HCT116 (cell line): ENCODE data around the gene GFRA3. TPM values are rescaled to one million over a fixed set of nuclear protein-coding genes. Genes with fewer than 3 reads are reported as not detected.

Source experiments
- ATAC-seq: fragments of 200-7000 bp; cut with Tn5 transposase; 2 replicates; pipeline ENCODE4 v1.9.1; 2020; ENCODE audit warnings: mild to moderate bottlenecking, moderate library complexity
- BruUV-seq: library from RNA; stranded (reverse); fragments of 400-500 nt; replicated peaks from 2 replicates; lab custom pipeline; 2021; lab: Mats Ljungman, UMichigan
- CTCF ChIA-PET: fragments of 300-600 bp; sonication (Branson Sonifier 250); formaldehyde crosslinking; loops from one replicate; lab custom pipeline; 2021; ENCODE audit warnings: antibody characterized with exemption; lab: Charles Lee
- POLR2A ChIA-PET: fragments of 300-600, 350-600 bp; sonication (Branson Sonifier 250); formaldehyde crosslinking; loops from one replicate; lab custom pipeline; 2021; ENCODE audit warnings: antibody characterized with exemption; lab: Charles Lee
- RAD21 ChIA-PET, 2 experiments: fragments of 300-600 bp; sonication (Branson Sonifier 250); formaldehyde crosslinking; loops; one replicate each; lab custom pipeline; 2023; ENCODE audit warnings: low total read pairs in 2 of 2; ENCODE audit not compliant: uncharacterized antibody in 2 of 2, unreplicated experiment in 2 of 2, low non-redundant PET in 1 of 2; lab: Charles Lee
- DNase-seq: peaks from one replicate; pipeline ENCODE4 v3.0.0-alpha.2; 2010; ENCODE audit warnings: low read depth, low spot score
- H2AFZ ChIP-seq: fragments of 200-600 bp; shearing (Covaris generic), sonication (generic); 2 replicates; pipeline ENCODE4 v1.6.1; 2017; ENCODE audit warnings: low read depth, mixed run types, mixed read lengths, antibody characterized with exemption, low read length; ENCODE audit not compliant: poor library complexity, severe bottlenecking
- H3K27ac ChIP-seq: 2 replicates; pipeline ENCODE4 v1.5.1; 2012; ENCODE audit warnings: low read depth, low read length
- H3K27me3 ChIP-seq: fragments of 200-600 bp; sonication (generic); 2 replicates; pipeline ENCODE4 v1.6.1; 2016; ENCODE audit warnings: mixed run types, low read length, mixed read lengths; ENCODE audit not compliant: insufficient read depth
- H3K36me3 ChIP-seq, 2 experiments: fragments of 200-500 bp in 1 of 2; fragments of 200-600 bp in 1 of 2; sonication (Bioruptor generic) in 1 of 2; sonication (generic) in 1 of 2; 2 replicates each; pipeline versions ENCODE4 v1.5.1 to v1.6.1; 2014 to 2016; ENCODE audit warnings: low read length in 2 of 2, inconsistent platforms in 1 of 2, mixed read lengths in 1 of 2, mixed run types in 1 of 2; ENCODE audit not compliant: insufficient read depth in 2 of 2, control insufficient read depth in 1 of 2
- H3K4me1 ChIP-seq, 2 experiments: fragments of 200-600 bp in 1 of 2; sonication (generic) in 1 of 2; 2 replicates each; pipeline versions ENCODE4 v1.5.1 to v1.6.1; 2012 to 2017; ENCODE audit warnings: low read length in 2 of 2, inconsistent platforms in 1 of 2, mild to moderate bottlenecking in 1 of 2, mixed read lengths in 1 of 2, mixed run types in 1 of 2, moderate library complexity in 1 of 2; ENCODE audit not compliant: insufficient read depth in 2 of 2, control insufficient read depth in 1 of 2
- H3K4me2 ChIP-seq: fragments of 200-600 bp; sonication (generic); 2 replicates; pipeline ENCODE4 v1.6.1; 2017; ENCODE audit warnings: mixed run types, low read length, mixed read lengths
- H3K4me3 ChIP-seq, 2 experiments: fragments of 200-600 bp in 1 of 2; sonication (generic) in 1 of 2; replicated peaks in 1 of 2; 2 replicates each; pipeline ENCODE4 v1.5.1; 2011 to 2016; ENCODE audit warnings: low read length in 2 of 2, control low read depth in 1 of 2, low read depth in 1 of 2, mild to moderate bottlenecking in 1 of 2, mixed read lengths in 1 of 2, mixed run types in 1 of 2
- H3K79me2 ChIP-seq: fragments of 200-600 bp; sonication (generic); 2 replicates; pipeline ENCODE4 v1.6.1; 2017; ENCODE audit warnings: mild to moderate bottlenecking, mixed run types, low read length, moderate library complexity, mixed read lengths; ENCODE audit not compliant: insufficient read depth
- H3K9ac ChIP-seq: fragments of 200-600 bp; sonication (generic); 2 replicates; pipeline ENCODE4 v1.6.1; 2016; ENCODE audit warnings: low read length, mixed read lengths
- H3K9me2 ChIP-seq: fragments of 200-600 bp; sonication (generic), shearing (Covaris generic); 2 replicates; pipeline ENCODE4 v1.6.1; 2017; ENCODE audit warnings: mixed run types, mild to moderate bottlenecking, moderate library complexity; ENCODE audit not compliant: insufficient read depth
- H3K9me3 ChIP-seq, 2 experiments: fragments of 200-500 bp in 1 of 2; fragments of 200-600 bp in 1 of 2; sonication (Bioruptor generic) in 1 of 2; sonication (generic) in 1 of 2; 2 replicates each; pipeline ENCODE4 v1.6.1; 2014 to 2017; ENCODE audit warnings: low read length in 2 of 2, mixed read lengths in 2 of 2, inconsistent platforms in 1 of 2, low read depth in 1 of 2, mild to moderate bottlenecking in 1 of 2, mixed run types in 1 of 2, moderate library complexity in 1 of 2; ENCODE audit not compliant: control insufficient read depth in 1 of 2, insufficient read depth in 1 of 2
- H4K20me1 ChIP-seq: fragments of 200-600 bp; sonication (generic), shearing (Covaris generic); 2 replicates; pipeline ENCODE4 v1.6.1; 2017; ENCODE audit warnings: mixed run types, mild to moderate bottlenecking, moderate library complexity; ENCODE audit not compliant: insufficient read depth
- CBX3 ChIP-seq: IDR thresholded peaks from 2 replicates; pipeline ENCODE4 v1.6.1; 2012; ENCODE audit warnings: low read depth
- EGR1 ChIP-seq: IDR thresholded peaks from 2 replicates; pipeline ENCODE4 v1.6.1; 2012; ENCODE audit warnings: low read depth
- ELF1 ChIP-seq: IDR thresholded peaks from 2 replicates; pipeline ENCODE4 v1.6.1; 2012; ENCODE audit warnings: low read depth, borderline replicate concordance
- EZH2 ChIP-seq: fragments of 200-600 bp; sonication (generic); IDR thresholded peaks from 2 replicates; pipeline ENCODE4 v1.6.1; 2017; ENCODE audit warnings: antibody characterized with exemption, mixed run types
- EZH2phosphoT487 ChIP-seq: fragments of 200-600 bp; IDR thresholded peaks from 2 replicates; pipeline ENCODE4 v1.6.1; 2018; ENCODE audit warnings: antibody characterized with exemption, borderline replicate concordance
- FOSL1 ChIP-seq: IDR thresholded peaks from 2 replicates; pipeline ENCODE4 v1.6.1; 2012; ENCODE audit warnings: low read depth
- JUND ChIP-seq: IDR thresholded peaks from 2 replicates; pipeline ENCODE4 v1.6.1; 2012
- POLR2A ChIP-seq: IDR thresholded peaks from 2 replicates; pipeline ENCODE4 v1.7.0; 2011; ENCODE audit warnings: borderline replicate concordance; ENCODE audit not compliant: insufficient read depth, insufficient read length; ENCODE audit errors: extremely low read depth
- POLR2AphosphoS5 ChIP-seq: IDR thresholded peaks from 2 replicates; pipeline ENCODE4 v1.6.1; 2011; ENCODE audit warnings: mild to moderate bottlenecking, low read depth, low read length, moderate library complexity
- RAD21 ChIP-seq: IDR thresholded peaks from 2 replicates; pipeline ENCODE4 v1.6.1; 2012; ENCODE audit warnings: low read depth, mild to moderate bottlenecking
- SIN3A ChIP-seq: IDR thresholded peaks from 2 replicates; pipeline ENCODE4 v1.6.1; 2012; ENCODE audit warnings: low read depth
- SP1 ChIP-seq: IDR thresholded peaks from 2 replicates; pipeline ENCODE4 v1.6.1; 2012; ENCODE audit warnings: low read depth
- YY1 ChIP-seq: IDR thresholded peaks from 2 replicates; pipeline ENCODE4 v1.6.1; 2011; ENCODE audit warnings: low read length, low read depth, moderate library complexity, mild to moderate bottlenecking; ENCODE audit not compliant: insufficient replicate concordance; ENCODE audit errors: extremely low read depth
- ZFX ChIP-seq: fragments of 450-650 bp; IDR thresholded peaks from 2 replicates; pipeline ENCODE4 v1.6.1; 2017
- ZNF274 ChIP-seq: fragments of 200-500 bp; sonication (Bioruptor generic); IDR thresholded peaks from 2 replicates; pipeline ENCODE4 v1.6.1; 2014; ENCODE audit warnings: mild to moderate bottlenecking, low read depth, low read length, inconsistent platforms
- intact Hi-C: fragments of 100-400 bp; cut with micrococcal nuclease; formaldehyde crosslinking; loops from 2 replicates; pipeline ENCODE4 v1.10.0; 2022
- total RNA-seq: library from RNA; stranded (reverse); gene quantifications from one replicate; pipeline ENCODE4 v1.2.1, GENCODE V29; 2021; ENCODE audit not compliant: unreplicated experiment
- TF ChIP-seq, protein P1 (sequence below): IDR thresholded peaks from 2 replicates; pipeline ENCODE4 v1.6.1; 2012; ENCODE audit warnings: low read depth
- TF ChIP-seq, protein P2 (sequence below): IDR thresholded peaks from 2 replicates; pipeline ENCODE4 v1.6.1; 2012
- TF ChIP-seq, protein P3 (sequence below), 3 experiments: fragments of 200-600 bp in 1 of 3; sonication (generic) in 1 of 3; IDR thresholded peaks in 2 of 3; conservative IDR thresholded peaks in 1 of 3; 2 replicates each; pipeline ENCODE4 v1.5.1; 2012 to 2017; ENCODE audit warnings: low read depth in 2 of 3, low read length in 2 of 3, antibody characterized with exemption in 1 of 3, borderline replicate concordance in 1 of 3, control low read depth in 1 of 3, mild to moderate bottlenecking in 1 of 3, mixed read lengths in 1 of 3, mixed run types in 1 of 3, moderate library complexity in 1 of 3; ENCODE audit not compliant: insufficient read depth in 1 of 3

The GFRA3 gene
- total RNA-seq, 1 experiment from 2014 or later, result not detected

DNA sequence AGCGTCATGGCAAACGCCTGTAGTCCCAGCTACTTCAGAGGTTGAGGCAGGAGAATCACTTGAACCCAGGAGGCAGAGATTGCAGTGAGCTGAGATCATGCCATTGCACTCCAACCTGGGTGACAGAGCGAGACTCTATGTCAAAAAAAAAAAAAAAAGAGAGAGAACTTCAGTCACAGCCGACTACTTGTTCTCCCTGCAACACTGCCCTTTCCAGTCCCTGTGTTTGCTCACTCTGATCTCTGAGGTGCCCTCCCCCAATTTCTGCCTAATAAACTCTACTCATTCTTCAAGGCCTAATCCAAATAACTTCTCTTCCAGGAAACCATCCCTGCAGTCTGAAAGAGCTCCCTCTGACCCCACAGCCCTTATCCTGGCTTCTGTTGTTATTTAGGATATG lies 28.1 kb downstream of the GFRA3 start:
- Histone ChIP-seq H3K27ac (no peak overlapping the region), H3K27me3 (no peaks in the 10 kb centered on the region), H2AFZ (no peak overlapping the region), H3K9ac (no peak overlapping the region), H3K4me2 (no peak overlapping the region), H3K9me2 (no peaks in the 10 kb centered on the region), H3K4me1 (no peaks in the 10 kb centered on the region), H3K4me3 (no peak overlapping the region), H3K79me2 (no peaks in the 10 kb centered on the region), H4K20me1 (no peaks in the 10 kb centered on the region), H3K36me3 (no peaks in the 10 kb centered on the region), H3K9me3 (no peaks in the 10 kb centered on the region)
- BruUV-seq, result no TSS peak
- TF ChIP-seq CBX3, result no peak
- no peak for TF ChIP-seq ZFX
- POLR2A ChIA-PET, result no interaction called here
- intact Hi-C loops, result no loop called here
- CTCF ChIA-PET, result interaction anchor here (0.6 kb wide), 1 partner anchor 36 kb away, joined by 3 read pairs; no protein-coding TSS in a partner anchor
- RAD21 ChIA-PET, result no interaction called here
- ATAC-seq, result no peak
- DNase-seq, result no peak

DNA sequence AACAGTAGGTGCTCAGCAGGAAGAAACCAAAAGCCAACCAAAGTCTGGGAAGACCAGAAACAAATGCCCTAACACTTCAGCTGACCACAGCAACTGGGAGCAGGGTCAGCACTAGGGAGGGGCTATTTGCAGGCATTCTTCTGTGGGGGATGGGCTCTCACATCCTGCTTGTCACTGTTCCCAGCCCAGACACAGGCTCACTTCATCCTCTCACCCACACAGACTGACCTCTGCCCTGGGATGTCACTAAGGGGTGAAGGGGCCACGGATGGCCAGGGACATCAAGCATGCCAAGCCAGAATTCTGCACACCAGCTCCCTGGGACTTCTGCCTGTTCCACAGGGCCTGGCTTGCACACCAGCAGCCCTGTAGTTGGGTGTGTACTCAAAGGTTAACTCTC lies 28.7 kb downstream of the GFRA3 start:
- ChIA-PET POLR2A (no interaction called here), RAD21 (no interaction called here), CTCF (no interaction called here)
- ATAC-seq, result no peak
- Histone ChIP-seq H3K27ac (no peak overlapping the region), H4K20me1 (no peaks in the 10 kb centered on the region), H2AFZ (no peak overlapping the region), H3K9me2 (no peaks in the 10 kb centered on the region), H3K4me1 (no peaks in the 10 kb centered on the region), H3K79me2 (no peaks in the 10 kb centered on the region), H3K36me3 (no peaks in the 10 kb centered on the region), H3K27me3 (no peaks in the 10 kb centered on the region), H3K9ac (no peak overlapping the region), H3K4me2 (no peak overlapping the region), H3K9me3 (no peaks in the 10 kb centered on the region), H3K4me3 (no peak overlapping the region)
- no TSS peak for BruUV-seq
- intact Hi-C loops, result no loop called here
- no peak for DNase-seq
- TF ChIP-seq, protein P1, sequence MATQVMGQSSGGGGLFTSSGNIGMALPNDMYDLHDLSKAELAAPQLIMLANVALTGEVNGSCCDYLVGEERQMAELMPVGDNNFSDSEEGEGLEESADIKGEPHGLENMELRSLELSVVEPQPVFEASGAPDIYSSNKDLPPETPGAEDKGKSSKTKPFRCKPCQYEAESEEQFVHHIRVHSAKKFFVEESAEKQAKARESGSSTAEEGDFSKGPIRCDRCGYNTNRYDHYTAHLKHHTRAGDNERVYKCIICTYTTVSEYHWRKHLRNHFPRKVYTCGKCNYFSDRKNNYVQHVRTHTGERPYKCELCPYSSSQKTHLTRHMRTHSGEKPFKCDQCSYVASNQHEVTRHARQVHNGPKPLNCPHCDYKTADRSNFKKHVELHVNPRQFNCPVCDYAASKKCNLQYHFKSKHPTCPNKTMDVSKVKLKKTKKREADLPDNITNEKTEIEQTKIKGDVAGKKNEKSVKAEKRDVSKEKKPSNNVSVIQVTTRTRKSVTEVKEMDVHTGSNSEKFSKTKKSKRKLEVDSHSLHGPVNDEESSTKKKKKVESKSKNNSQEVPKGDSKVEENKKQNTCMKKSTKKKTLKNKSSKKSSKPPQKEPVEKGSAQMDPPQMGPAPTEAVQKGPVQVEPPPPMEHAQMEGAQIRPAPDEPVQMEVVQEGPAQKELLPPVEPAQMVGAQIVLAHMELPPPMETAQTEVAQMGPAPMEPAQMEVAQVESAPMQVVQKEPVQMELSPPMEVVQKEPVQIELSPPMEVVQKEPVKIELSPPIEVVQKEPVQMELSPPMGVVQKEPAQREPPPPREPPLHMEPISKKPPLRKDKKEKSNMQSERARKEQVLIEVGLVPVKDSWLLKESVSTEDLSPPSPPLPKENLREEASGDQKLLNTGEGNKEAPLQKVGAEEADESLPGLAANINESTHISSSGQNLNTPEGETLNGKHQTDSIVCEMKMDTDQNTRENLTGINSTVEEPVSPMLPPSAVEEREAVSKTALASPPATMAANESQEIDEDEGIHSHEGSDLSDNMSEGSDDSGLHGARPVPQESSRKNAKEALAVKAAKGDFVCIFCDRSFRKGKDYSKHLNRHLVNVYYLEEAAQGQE, result no peak
- TF ChIP-seq EZH2 (no peak), ELF1 (no peak), POLR2AphosphoS5 (no peak), RAD21 (no peak), JUND (no peak), EZH2phosphoT487 (no peak), ZNF274 (no peak), EGR1 (no peak), POLR2A (no peak), YY1 (no peak), FOSL1 (no peak), ZFX (no peak), SIN3A (no peak), SP1 (no peak), CBX3 (no peak)
- TF ChIP-seq, protein P2, sequence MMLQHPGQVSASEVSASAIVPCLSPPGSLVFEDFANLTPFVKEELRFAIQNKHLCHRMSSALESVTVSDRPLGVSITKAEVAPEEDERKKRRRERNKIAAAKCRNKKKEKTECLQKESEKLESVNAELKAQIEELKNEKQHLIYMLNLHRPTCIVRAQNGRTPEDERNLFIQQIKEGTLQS, result no peak
- TF ChIP-seq, protein P3, sequence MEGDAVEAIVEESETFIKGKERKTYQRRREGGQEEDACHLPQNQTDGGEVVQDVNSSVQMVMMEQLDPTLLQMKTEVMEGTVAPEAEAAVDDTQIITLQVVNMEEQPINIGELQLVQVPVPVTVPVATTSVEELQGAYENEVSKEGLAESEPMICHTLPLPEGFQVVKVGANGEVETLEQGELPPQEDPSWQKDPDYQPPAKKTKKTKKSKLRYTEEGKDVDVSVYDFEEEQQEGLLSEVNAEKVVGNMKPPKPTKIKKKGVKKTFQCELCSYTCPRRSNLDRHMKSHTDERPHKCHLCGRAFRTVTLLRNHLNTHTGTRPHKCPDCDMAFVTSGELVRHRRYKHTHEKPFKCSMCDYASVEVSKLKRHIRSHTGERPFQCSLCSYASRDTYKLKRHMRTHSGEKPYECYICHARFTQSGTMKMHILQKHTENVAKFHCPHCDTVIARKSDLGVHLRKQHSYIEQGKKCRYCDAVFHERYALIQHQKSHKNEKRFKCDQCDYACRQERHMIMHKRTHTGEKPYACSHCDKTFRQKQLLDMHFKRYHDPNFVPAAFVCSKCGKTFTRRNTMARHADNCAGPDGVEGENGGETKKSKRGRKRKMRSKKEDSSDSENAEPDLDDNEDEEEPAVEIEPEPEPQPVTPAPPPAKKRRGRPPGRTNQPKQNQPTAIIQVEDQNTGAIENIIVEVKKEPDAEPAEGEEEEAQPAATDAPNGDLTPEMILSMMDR (IDR thresholded peaks at IDR 0.05 in 2 of 3, conservative IDR thresholded peaks at IDR 0.05 in 1 of 3; ENCODE audit: borderline replicate concordance in 1 of 3, insufficient read depth in 1 of 3, low read depth in 2 of 3, low read length in 2 of 3), result no peak
